HUDEP-2 (cell line): ENCODE measurements around the gene SMG6.
"Not testable (repeated sequence)": the region's sequence is repeated elsewhere in the genome, so short reads cannot be mapped to it uniquely, and the experiment has no call there.

ENCODE experiments used
- DNase-seq, 76 experiments: peaks; one replicate each; lab custom pipeline; 2025; ENCODE audit not compliant: unreplicated experiment in 76 of 76; lab: John Stamatoyannopoulos, UW

Gene SMG6

DNA sequence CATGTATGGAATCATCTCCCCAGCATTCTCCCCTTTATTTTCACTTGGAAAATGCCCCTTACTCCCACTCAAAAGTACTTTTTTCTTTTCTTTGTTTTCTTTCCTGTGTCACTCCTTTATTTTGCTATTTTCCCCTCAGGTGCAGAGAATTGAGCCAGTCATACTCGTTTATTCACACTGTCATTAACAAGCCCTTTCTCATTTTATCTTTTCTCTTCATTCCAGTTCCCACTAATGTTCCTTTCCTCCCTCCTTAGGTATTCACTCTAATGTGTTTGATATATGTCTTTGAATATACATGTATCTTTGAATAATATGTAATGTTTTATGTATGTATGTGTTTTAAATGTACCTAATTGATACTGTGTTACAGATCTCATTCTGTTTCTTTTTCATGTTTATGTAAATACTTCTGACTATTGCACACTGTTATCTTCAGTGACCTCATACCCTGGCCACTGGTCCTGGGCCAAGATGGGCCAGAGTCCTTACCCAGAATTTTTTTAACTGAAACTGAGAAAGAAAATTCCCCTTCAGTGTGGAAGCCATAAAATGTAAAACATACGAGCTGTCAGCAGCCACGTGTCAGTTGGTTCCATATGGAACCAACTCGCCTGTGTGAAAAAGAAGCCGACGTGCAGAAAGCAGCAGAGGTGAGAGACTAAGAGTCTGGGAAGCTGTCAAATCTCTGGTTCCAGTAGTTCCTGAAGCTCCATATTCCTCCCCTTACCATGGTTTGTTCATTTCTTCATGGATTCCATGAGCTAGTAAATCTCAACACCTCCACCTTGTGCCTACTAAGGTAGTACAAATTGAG lies 6.0 kb upstream of the SMG6 start:
- no peak for DNase-seq

DNA sequence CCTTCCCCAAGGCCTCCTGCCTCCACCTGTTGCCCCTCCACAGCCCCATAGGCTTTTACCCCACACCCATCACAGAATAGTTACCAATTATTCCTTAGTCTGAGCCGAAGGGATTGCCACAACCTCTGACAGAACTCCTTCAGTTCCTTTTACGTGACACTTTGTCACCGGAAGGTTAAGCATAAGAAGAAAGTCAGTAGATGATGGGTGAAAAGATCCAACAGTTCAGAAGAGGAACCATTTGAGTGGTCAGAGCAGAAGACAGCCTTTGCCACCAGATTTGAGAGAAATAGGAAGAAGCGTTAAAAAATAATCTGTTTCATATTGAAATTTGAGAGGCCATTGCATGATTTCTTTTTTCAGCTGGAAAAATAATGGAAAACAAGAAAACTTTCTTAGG lies 1.3 kb upstream of the SMG6 start:
- no peak for DNase-seq

DNA sequence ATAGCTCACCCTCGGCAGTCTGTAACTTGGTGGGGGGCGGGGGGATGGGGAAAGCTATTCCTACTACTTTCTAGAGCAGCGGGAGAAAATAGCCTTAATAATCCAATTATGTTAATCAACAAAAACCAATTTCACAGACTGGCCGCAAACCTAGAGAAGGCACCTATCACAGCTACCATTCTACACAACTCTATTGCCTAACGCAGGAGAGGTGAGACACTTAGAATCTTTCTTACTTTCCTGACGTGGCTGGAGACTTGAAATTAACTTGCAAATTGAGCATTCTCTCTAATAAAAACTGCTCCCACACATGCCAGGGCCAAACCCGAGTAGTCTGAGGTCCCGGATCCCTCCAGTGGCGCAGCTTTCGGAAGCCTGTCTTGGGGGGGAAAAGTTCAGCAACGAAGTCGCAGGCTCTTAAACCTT lies 794 bp downstream of the SMG6 start:
- DNase-seq: peak in 4 of 76 experiments; percentile 9 to 35 (median 22)

DNA sequence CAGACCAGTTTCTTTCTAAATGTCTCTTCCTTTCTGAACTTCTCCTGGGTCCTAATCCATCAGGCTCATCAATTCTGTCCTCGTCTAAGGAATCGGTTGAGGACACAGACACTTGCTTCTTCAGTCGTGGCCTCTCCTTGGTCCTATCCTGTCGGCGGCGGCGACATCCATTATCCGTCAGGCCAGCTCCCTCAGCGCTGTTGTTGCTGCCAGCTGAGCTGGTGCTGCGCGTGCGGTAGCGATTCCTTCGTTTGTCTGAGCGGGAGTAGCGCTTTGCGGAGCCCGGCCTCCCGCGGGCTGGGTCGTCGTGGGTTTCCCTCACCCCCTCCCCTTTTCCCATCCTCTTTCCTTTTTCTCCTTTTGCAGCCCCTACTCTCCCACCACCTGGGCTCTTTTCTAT lies 3.8 kb downstream of the SMG6 start:
- no peak for DNase-seq

DNA sequence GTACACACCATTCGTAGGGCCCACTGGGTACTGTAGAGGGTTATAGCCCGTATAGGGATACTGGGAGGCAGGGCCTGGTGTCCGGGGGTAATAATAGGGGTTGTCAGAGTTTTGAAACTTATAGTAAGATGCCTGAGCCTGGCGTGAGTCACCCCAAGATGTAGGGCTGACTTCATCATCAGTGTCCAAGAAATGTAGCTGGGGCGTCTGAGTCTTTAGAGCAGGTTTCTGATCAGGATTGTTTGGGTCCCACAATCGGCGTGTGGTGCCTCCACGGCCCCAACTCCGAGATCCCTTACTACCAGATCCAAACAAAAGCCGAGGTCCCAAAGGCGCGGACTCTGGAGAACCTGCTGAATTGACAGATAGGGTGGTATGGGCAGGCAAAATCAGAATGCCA lies 4.4 kb downstream of the SMG6 start:
- no peak for DNase-seq

DNA sequence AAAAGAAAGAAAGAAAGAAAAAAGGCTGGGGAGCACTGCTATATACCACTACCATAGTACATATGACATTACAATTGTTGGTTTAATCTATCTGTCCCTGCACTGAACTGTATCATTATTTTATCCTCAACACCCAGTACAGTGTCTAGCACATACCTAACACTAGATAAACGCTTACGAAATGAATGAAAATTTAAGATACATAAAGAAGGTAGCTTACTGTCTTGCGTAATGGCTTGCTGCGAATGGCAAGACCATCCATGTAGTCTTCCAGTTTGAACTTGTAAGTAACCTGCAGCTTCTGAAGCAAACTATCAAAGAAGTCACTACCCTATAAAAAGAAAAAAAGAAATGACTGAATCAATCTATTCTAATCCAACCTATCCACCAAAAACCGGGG lies 6.6 kb downstream of the SMG6 start:
- no peak for DNase-seq

DNA sequence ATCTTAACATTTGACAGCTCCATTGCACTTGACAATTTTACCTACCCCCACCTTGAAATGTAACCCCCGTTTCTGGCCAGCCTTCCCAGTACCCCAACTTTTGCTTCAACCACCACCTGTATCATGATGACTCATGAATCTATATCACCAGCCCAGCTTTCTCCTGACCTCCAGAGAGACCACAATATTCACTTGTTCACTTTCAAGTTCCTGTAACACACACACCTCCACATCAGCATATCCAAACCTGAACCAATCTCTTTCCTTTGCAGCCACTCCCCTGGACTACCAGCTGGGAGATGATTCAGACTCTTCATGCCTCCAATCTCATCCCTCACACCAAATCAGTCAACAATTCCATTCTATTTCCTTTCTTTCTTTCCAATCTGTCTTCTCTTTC lies 8.0 kb downstream of the SMG6 start:
- DNase-seq: no peak

DNA sequence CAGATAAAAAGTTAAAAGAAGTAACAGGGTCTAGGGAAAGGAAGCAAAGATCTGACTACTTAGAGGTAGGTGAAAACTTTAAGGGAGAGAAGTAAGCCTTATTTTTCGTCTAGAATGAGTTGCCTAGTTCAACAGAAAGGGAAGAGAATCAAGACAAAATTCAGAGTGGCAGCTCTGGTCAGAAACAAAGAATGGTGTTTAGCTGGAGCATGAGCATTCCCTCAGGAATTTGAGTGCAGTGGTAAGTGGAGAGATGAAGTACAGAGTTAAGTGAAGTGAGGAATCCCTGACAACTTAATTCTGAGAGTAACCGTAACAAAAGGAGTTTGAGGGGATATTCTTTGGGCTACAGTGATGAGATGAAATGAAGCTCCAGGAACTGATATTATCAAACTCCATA lies 11.5 kb downstream of the SMG6 start:
- DNase-seq: no peak

DNA sequence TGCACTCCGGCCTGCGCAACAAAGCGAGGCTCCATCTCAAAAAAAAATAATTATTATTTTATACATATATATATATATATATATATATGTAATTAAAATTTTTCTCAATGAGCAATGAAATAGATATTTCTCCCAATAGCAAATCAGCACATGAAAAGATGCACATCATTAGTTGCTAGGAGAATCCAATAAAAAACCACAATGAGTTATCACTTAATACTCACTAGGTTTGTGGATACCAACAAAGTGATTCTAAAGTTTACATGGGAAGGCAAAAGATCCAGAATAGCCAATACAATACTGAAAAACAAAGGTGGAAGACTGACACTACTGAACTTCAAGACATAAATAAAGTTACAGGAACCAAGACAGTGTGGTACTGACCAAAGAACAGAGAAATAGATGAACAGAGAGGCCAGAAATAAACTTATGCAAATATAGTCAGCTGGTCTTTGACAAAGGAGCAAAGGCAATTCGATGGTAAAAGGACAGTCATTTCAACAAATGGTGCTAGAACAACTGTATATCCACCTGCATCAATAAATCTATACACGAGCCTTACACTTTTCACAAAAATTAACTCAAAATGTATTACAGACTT lies 13.6 kb downstream of the SMG6 start:
- DNase-seq: no peak

DNA sequence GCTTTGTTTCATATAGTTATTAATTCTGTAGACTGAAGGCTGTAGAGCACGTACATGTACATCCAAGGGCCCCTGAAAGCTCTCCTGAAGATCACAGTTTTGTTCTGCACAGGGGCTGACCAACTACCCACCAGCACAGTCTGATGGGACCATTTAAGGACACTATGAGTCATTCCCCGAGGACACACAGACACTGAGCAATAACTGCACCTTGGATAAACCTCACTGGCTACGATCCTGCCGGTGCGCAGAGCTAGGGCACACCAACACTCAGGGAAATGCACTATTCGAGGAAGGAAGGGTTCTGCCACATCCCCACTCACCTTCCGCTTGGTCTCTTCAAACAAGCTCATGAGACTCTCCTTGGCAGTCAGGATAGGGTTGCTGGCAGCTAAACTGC lies 20.3 kb downstream of the SMG6 start:
- no peak for DNase-seq

DNA sequence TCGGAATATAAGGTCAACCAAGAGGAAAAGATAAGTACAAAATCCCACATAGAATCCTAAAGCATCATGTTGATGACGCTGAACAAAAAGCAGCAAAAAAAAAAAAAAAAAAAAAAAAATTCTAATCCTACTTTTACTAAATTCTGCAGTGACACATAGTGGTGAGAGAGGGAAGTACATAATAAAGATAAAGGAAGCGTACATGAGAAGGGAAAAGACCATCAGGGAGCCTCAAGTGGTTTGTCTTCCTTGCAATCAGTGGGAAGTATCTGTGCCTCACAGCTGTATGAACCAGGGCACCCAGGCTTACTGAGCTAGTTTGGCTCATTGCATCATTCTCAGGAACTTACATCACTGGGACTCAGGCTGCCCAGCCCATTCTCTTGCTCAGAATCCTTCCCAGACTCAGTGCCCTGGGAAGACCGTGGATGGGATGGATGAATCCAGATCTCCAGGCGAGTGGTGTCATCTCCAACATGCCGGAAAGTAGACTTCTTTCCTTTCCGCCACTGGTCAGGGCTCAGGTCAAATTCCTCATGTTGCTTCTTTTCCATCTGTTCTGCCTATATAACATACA lies 21.2 kb downstream of the SMG6 start:
- DNase-seq: peak in 28 of 76 experiments; percentile 3 to 59 (median 22)

DNA sequence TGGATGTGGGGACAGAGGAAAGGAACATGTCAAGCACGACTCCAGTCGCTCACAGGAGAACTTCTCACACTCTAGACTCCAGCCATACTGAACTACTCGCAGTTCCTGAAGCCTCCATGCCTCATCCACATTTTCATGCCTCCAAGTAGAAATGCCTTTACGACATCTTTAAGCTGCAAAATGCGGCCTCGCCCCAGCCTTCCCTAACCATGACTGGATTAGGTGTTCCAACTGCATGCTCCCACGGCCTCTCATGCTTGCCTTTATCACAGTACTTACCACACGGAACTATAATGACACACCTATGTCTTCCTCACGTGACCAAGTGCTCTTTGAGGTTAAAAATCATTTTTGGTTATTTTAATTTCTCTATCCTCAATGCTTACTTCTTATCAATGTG lies 23.9 kb downstream of the SMG6 start:
- no peak for DNase-seq

DNA sequence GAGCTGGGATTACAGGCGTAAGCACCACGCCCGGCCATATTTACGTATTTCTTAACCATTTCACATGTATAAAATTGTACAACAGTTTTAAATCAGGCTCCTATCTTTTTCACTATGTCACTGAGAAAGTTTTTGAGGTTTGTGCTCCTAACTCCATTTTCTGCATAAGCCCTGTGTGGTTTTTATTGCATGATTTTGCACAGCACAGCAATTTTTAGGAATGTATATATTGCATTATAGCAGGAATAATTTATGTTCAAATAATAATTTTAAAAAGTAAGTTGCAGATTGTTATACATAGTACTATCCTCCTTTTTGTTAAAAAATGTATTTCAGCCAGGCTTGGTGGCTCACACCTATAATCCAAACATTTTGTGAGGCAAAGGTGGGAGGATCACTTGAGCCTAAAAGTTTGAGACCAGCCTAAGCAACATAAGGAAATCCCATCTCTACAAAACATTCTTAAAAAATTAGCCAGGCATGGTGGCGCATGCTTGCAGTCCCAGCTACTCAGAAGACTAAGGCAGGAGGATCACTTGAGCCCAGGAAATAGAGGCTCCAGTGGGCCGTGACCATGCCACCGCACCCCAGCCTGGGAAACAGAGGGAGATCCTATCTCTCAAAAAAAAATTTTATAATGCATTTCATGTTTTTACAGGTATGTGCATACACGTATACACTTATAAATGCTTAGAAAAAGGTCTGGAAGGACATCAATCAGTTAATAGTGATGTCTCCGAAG lies 26.0 kb downstream of the SMG6 start:
- DNase-seq: no peak

DNA sequence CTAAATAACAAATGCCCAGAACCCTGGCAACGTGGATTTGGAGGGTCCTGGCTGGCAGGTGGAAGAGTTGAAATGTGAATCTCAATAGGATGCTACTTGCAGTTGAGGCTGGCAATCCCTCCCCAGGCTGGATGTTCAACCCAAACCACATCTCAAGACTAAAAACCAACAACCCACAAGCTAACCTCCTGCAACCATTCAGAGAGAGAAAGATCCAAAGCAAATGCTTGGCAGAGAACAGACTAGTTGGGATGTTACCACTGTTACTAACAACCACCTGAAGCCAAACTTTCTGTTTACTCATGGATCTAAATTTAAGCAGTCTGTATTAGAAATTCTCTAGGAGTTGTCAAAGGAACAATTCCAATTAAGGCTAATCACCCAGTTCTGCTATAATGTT lies 27.9 kb downstream of the SMG6 start:
- DNase-seq: no peak

DNA sequence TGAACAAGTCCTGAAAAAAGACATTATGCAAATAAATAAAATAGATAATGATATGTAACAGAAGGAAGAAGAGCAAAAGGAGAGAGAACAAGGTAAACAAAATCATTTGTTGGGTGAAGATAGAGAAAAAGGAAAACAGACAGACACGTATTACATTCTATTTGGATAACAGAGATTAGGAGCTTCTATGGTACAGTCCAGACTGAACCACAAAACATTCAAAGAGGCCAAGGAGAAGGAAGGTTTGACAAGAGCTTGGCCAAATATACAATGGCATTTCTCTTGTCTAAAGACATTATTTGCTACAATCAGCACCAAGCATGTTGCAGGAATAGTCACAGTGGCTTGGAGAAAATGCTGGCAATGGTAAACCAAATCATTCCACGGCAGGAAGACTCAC lies 29.2 kb downstream of the SMG6 start:
- DNase-seq: no peak

DNA sequence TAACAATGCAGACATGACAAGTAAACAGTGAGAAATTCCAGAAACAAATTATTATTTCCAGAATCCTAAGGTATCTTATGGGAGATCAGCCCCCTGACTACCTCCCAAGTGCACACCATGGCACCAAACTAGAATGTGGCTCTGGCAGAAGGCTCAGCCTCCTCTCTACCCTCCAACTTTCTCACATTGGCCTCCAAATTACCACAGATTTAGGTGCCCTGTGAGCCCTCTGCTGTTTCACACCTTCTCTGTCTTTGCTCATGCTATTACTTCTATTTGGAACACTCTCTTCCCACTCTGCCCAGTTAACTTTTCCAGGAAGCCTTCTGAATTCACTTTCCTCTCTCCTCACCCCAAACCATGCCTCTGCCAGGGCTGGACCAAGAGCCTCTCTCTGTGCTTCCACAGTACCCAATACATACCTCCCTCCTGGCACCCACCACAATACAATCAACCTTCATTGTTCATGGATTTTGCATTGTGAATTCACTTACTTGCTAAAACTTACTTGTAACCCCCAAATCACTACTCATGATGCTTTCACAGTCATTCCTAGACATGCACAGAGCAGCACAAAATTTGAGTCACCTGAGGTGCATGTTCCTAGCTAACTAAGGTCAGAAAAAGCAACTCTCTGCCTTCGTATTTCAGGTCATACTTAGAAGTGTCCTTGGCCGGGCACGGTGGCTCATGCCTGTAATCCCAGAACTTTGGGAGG lies 31.4 kb downstream of the SMG6 start:
- no peak for DNase-seq

DNA sequence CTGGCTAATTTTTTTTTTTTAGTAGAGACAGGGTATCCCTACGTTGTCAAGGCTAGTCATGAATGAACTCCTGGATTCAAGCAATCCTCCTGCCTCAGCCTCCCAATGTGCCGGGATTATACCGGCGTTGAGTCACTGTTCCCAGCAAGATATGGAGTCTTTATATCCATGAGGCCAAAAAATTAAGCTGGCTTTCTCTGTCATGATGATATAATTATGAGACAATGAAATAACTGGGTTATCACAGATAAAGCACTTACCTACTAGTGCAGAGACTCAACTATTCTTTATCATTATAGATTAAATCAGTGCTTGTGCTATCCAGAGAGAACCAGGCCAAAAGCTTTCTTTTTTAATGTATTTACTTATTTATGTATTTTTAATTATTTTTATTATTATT lies 36.2 kb downstream of the SMG6 start:
- no peak for DNase-seq

DNA sequence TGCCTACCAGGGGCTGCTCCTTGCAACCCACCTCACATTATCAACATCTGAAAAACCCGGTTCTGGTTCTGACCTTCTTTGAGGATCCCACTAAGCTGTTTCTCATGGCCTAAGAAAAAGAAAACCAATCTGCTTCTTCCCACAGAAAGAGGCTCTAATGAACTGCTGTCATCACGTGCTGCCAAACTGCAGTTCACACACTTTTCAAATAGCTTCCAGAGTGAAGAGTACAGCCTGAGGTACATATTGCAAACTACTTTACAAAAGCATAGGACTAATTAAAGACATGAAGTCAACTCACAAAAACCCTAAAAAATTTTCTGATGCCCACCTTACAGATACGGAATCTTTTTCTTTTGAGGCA lies 36.7 kb downstream of the SMG6 start:
- no peak for DNase-seq

DNA sequence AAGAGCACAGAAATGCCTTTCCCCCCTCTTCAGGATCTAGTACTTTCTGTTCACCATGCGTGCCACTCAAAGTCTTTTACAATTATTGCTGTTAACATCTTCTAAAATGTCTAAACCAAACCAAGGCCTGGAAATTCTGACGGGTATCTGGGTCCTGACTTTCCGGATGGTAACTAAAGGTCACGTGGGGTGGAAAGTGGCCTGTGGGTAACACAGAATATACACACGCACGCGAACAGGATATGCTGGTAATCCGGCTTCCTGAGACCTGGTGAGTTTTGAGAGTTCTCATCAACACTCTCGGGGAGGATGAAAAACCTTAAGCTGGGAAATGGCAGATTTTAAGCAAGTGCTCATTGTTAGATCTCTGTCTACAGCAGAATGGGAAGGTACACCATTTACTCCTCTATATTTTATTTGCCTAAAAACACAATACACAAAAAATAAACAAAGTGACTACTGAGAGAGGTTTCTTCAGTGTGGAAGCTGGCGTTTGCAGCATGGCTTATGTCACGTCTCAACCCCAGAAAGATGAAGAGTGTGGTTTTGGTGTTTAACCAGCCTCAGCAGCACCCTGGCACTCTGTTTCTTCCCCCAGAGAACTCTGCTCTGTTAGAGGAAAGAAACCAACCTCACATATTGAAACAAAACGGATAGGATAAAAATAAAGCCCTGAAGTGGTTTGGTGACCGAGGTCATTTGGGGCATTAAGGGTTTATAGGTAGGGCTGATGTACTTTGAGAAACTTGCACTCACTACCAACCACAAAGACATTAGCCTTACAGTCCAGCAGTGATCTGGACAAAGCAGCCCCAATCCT lies 37.3 kb downstream of the SMG6 start:
- no peak for DNase-seq

DNA sequence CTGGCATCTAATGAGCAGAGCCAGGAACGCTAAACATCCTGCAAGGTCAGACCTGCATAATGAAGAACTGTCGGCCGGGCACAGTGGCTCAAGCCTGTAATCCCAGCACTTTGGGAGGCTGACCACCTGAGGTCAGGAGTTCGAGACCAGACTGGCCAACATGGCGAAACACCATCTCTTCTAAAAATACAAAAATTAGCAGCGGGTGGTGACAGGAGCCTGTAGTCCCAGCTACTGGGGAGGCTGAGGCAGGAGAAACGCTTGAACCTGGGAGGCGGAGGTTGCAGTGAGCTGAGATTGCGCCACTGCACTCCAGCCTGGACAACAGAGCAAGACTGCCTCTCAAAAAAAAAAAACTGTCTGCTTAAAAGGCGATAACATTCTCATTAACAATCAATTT lies 38.4 kb downstream of the SMG6 start:
- not testable (repeated sequence) for DNase-seq
